ENCODE results near the gene ZMIZ1. TPM values are rescaled to one million over a fixed set of nuclear protein-coding genes. Genes with fewer than 3 reads are reported as not detected.
"Not testable (repeated sequence)": the region's sequence is repeated elsewhere in the genome, so short reads cannot be mapped to it uniquely, and the experiment has no call there.

Gene ZMIZ1
- total RNA-seq, 1 donor from 2014 or later: 93.9 TPM

GRCh38 chr10:79274279-79275104 is 205.7 kb downstream of the ZMIZ1 start:
- Mint-ChIP-seq H3K9me3 (no peaks in the 10 kb centered on the region), H3K27ac (no peak overlapping the region), H3K4me1 (peaks cover 29% of the 10 kb centered on the region), H3K36me3 (ENCODE audit: low read depth) (peaks cover 18% of the 10 kb centered on the region), H3K4me3 (no peak overlapping the region), H3K27me3 (no peaks in the 10 kb centered on the region)
- ChIA-PET CTCF (no interaction called here), POLR2A (interaction anchor here (1.1 to 1.7 kb wide), 2 partner anchors 7 to 10 kb away, joined by 4 to 5 read pairs; no protein-coding TSS in a partner anchor)
- no peak for TF ChIP-seq CTCF (IDR thresholded peaks at IDR 0.05)
- no peak for ATAC-seq (ENCODE audit: low read depth)
- intact Hi-C loops (cut with micrococcal nuclease): no loop called here
- no peak for DNase-seq

GRCh38 chr10:79275105-79275430 is 206.3 kb downstream of the ZMIZ1 start:
- peaks cover 23% of the 10 kb centered on the region for H3K4me1 Mint-ChIP-seq
- no peak overlapping the region for H3K4me3 Mint-ChIP-seq
- DNase-seq (no peak), ATAC-seq (ENCODE audit: low read depth) (no peak)
- H3K27ac Mint-ChIP-seq: no peak overlapping the region
- H3K27me3 Mint-ChIP-seq: no peaks in the 10 kb centered on the region
- intact Hi-C loops (cut with micrococcal nuclease): no loop called here
- ChIA-PET POLR2A (interaction anchor here (1.0 to 1.1 kb wide), 2 partner anchors 9 to 33 kb away, joined by 3 to 4 read pairs; no protein-coding TSS in a partner anchor), CTCF (no interaction called here)
- TF ChIP-seq CTCF (IDR thresholded peaks at IDR 0.05): no peak
- H3K36me3 Mint-ChIP-seq (ENCODE audit: low read depth): peaks cover 21% of the 10 kb centered on the region
- H3K9me3 Mint-ChIP-seq: no peaks in the 10 kb centered on the region

GRCh38 chr10:79275431-79275851 is 206.7 kb downstream of the ZMIZ1 start:
- POLR2A ChIA-PET: interaction anchor here (1.0 to 1.1 kb wide), 2 partner anchors 9 to 33 kb away, joined by 3 to 4 read pairs; no protein-coding TSS in a partner anchor
- CTCF ChIA-PET: no interaction called here

GRCh38 chr10:79277579-79278269 is 209.0 kb downstream of the ZMIZ1 start:
- POLR2A ChIA-PET: interaction anchor here (0.8 kb wide), 1 partner anchor 33 kb away, joined by 3 read pairs; no protein-coding TSS in a partner anchor
- TF ChIP-seq CTCF (IDR thresholded peaks at IDR 0.05): no peak
- no peak for ATAC-seq (ENCODE audit: low read depth)
- CTCF ChIA-PET: no interaction called here
- no peak for DNase-seq
- no peak overlapping the region for H3K4me3 Mint-ChIP-seq
- H3K27me3 Mint-ChIP-seq: no peaks in the 10 kb centered on the region
- H3K36me3 Mint-ChIP-seq (ENCODE audit: low read depth): peaks cover 42% of the 10 kb centered on the region
- intact Hi-C loops (cut with micrococcal nuclease): no loop called here
- H3K4me1 Mint-ChIP-seq: peaks cover 13% of the 10 kb centered on the region
- no peaks in the 10 kb centered on the region for H3K9me3 Mint-ChIP-seq
- no peak overlapping the region for H3K27ac Mint-ChIP-seq

More at GRCh38 chr10:79275431-79275851, 206.7 kb downstream of the ZMIZ1 start:
- Mint-ChIP-seq H3K9me3 (no peaks in the 10 kb centered on the region), H3K4me1 (peaks cover 19% of the 10 kb centered on the region), H3K27me3 (no peaks in the 10 kb centered on the region), H3K4me3 (no peak overlapping the region), H3K27ac (no peak overlapping the region), H3K36me3 (ENCODE audit: low read depth) (peaks cover 24% of the 10 kb centered on the region)
- no peak for ATAC-seq (ENCODE audit: low read depth)
- TF ChIP-seq CTCF (IDR thresholded peaks at IDR 0.05): no peak
- DNase-seq: no peak
- intact Hi-C loops (cut with micrococcal nuclease): no loop called here

- ATAC-seq (ENCODE audit: low read depth); H3K27ac Mint-ChIP-seq; CTCF ChIA-PET; POLR2A ChIA-PET; H3K4me3 Mint-ChIP-seq; DNase-seq; H3K27me3 Mint-ChIP-seq; intact Hi-C loops (cut with micrococcal nuclease); H3K9me3 Mint-ChIP-seq: not testable (repeated sequence)
- Mint-ChIP-seq H3K4me1 (peaks cover 24% of the 10 kb centered on the region), H3K36me3 (ENCODE audit: low read depth) (peaks cover 43% of the 10 kb centered on the region)
Measured at GRCh38 chr10:79279047-79279446, 210.3 kb downstream of the ZMIZ1 start.
